Osteocyte (in vitro differentiated cells): ENCODE data around the gene EHMT1. TPM values are rescaled to one million over a fixed set of nuclear protein-coding genes. Genes with fewer than 3 reads are reported as not detected.

Source experiments
- DNase-seq: peaks from one replicate; pipeline ENCODE4 v3.0.0; 2021; ENCODE audit warnings: mixed read lengths; ENCODE audit not compliant: unreplicated experiment; ENCODE audit errors: extremely low spot score
- H3K27ac Mint-ChIP-seq: one replicate; pipeline ENCODE4 v1.8.0; 2021; ENCODE audit warnings: mild to moderate bottlenecking, mixed read lengths; ENCODE audit not compliant: unreplicated experiment
- H3K27me3 Mint-ChIP-seq: one replicate; pipeline ENCODE4 v1.8.0; 2021; ENCODE audit warnings: mixed read lengths; ENCODE audit not compliant: unreplicated experiment
- H3K36me3 Mint-ChIP-seq: one replicate; pipeline ENCODE4 v1.8.0; 2021; ENCODE audit warnings: mixed read lengths; ENCODE audit not compliant: unreplicated experiment
- H3K4me1 Mint-ChIP-seq: one replicate; pipeline ENCODE4 v1.8.0; 2021; ENCODE audit warnings: mixed read lengths; ENCODE audit not compliant: unreplicated experiment
- H3K4me3 Mint-ChIP-seq: one replicate; pipeline ENCODE4 v1.8.0; 2021; ENCODE audit warnings: mild to moderate bottlenecking, moderate library complexity, mixed read lengths; ENCODE audit not compliant: unreplicated experiment
- H3K9me3 Mint-ChIP-seq: one replicate; pipeline ENCODE4 v1.8.0; 2021; ENCODE audit warnings: mixed read lengths; ENCODE audit not compliant: unreplicated experiment
- CTCF ChIP-seq: fragments of 200-600 bp; sonication (generic); IDR thresholded peaks from 2 replicates; pipeline ENCODE4 v1.5.0; 2021; ENCODE audit warnings: antibody characterized with exemption, mild to moderate bottlenecking, moderate library complexity
- total RNA-seq: library from RNA; stranded (reverse); gene quantifications from 2 replicates; pipeline ENCODE4 v1.2.1, GENCODE V29; 2021

Gene EHMT1
- total RNA-seq, 1 donor from 2014 or later = 88.6 TPM

DNA sequence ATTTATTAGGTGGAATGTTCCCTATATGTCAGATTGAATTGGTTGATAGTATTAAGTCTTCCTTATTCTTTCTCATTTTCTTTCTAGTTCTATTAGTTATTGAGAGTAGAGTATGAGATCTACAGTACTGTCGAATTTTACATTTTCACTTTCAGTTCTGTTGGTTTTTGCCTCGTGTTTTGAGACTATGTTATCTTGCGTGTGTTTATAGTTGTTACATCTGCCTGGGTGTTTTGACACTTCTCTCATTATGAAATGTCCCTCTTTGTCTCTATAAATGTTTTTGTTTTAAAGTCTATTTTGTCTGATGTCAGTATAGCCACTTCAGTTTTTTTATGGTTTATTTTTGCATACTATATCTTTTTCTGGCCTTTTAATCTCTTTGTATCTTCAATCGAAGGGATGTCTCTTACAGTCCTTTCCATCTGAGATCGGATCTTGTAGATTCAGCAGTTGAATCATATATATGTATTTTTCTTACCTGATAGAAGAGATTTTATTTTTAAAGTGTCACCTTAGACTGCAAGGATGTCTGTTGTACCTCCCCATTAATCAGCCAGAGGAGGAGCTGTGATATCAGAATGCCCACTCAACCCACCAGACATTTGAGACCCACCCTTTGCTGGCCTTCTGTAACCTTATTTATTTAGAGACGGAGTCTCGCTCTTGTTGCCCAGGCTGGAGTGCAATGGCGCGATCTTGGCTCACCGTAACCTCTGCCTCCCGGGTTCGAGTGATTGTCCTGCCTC lies 20.7 kb downstream of the EHMT1 start:
- Mint-ChIP-seq H3K27ac (peak overlapping the region; percentile 43), H3K27me3 (no peaks in the 10 kb centered on the region), H3K4me1 (peaks cover 15% of the 10 kb centered on the region), H3K36me3 (peaks cover 8% of the 10 kb centered on the region), H3K9me3 (no peaks in the 10 kb centered on the region), H3K4me3 (peak overlapping the region; percentile 2)
- no peak for TF ChIP-seq CTCF
- no peak for DNase-seq

DNA sequence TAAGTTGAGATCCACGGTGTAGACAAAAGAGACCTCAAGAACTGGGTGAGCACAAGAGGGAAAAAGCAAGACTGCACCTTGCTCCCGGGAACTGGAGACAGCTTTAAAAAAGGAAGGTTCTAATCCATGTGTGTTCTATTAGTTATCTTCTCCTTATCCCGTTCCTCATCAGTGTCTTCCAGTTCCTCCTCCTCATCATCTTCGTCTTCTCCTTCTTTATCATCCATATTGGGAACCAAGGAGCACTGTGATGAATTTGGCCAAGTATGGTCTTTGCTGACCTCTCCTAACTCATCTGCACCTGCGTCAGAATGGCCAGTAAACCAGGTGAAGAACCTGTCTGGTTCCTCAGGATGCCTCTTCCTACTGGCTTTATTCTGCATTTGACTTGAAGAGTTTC lies 22.1 kb downstream of the EHMT1 start:
- Mint-ChIP-seq H3K4me3 (no peak overlapping the region), H3K27me3 (no peaks in the 10 kb centered on the region), H3K4me1 (peaks cover 15% of the 10 kb centered on the region), H3K9me3 (no peaks in the 10 kb centered on the region), H3K27ac (no peak overlapping the region), H3K36me3 (peaks cover 8% of the 10 kb centered on the region)
- TF ChIP-seq CTCF = no peak
- no peak for DNase-seq

DNA sequence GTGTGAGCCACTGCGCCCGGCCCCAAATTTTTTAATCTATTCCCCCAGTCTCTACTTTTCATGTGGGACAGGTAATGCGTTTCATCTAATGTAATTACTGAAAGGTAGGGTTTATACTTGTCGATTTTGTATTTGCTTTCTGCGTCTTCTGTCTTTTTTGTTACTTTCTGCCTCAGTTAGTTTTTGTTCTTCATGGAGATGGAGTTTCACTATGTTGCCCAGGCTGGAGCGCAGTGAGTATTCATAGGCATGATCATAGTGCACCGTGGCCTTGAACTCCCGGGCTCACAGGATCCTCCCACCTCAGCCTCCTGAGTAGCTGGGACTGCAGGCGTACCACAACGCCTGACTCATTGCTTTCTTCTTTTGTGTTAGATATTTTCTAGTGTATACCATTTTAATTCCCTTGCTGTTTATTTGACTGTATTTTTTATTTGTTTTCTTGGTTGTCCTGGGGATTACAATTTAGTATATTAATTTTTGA lies 23.4 kb downstream of the EHMT1 start:
- Mint-ChIP-seq H3K27me3 (no peaks in the 10 kb centered on the region), H3K27ac (no peak overlapping the region), H3K36me3 (peaks cover 11% of the 10 kb centered on the region), H3K4me1 (peaks cover 13% of the 10 kb centered on the region), H3K9me3 (no peaks in the 10 kb centered on the region), H3K4me3 (no peak overlapping the region)
- no peak for TF ChIP-seq CTCF
- no peak for DNase-seq

- no peaks in the 10 kb centered on the region for H3K27me3 Mint-ChIP-seq
- peaks cover 13% of the 10 kb centered on the region for H3K4me1 Mint-ChIP-seq
- no peak overlapping the region for H3K4me3 Mint-ChIP-seq
- DNase-seq = no peak
- TF ChIP-seq CTCF = no peak
- no peak overlapping the region for H3K27ac Mint-ChIP-seq
- H3K36me3 Mint-ChIP-seq = peaks cover 12% of the 10 kb centered on the region
- no peaks in the 10 kb centered on the region for H3K9me3 Mint-ChIP-seq
These were observed 24.1 kb downstream of the EHMT1 start for GRCh38 chr9:137642892-137643291.

DNA sequence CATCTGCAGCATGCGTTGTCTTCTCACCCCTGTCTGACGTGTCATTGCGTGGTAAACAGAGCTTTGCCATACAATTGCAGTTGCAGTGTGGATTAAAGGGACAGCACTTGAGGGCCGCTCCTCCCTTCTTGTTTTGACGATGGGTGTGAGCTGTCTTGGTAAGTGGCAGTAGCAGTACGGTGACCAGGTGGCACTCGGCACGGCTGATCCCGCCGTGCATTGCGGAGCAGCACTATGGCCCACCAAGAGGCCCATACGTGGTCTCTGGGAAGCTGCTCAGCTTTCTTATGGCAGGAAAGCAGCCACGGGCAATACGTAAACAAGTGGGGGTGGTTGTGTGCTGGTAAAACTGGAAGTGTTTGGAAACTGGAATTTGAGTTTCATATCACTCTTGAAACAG lies 25.1 kb downstream of the EHMT1 start:
- Mint-ChIP-seq H3K27ac (no peak overlapping the region), H3K4me1 (peaks cover 18% of the 10 kb centered on the region), H3K4me3 (no peak overlapping the region), H3K9me3 (no peaks in the 10 kb centered on the region), H3K36me3 (peaks cover 14% of the 10 kb centered on the region), H3K27me3 (no peaks in the 10 kb centered on the region)
- DNase-seq = no peak
- TF ChIP-seq CTCF = no peak
